GM21515 (cell line): ENCODE results near the gene HTR3B.
"Not testable (repeated sequence)": the region's sequence is repeated elsewhere in the genome, so short reads cannot be mapped to it uniquely, and the experiment has no call there.

ENCODE experiments used
- ATAC-seq: cut with Tn5 transposase; IDR thresholded peaks from one replicate; pipeline ENCODE4 v1.9.1; 2021; ENCODE audit not compliant: unreplicated experiment

HTR3B gene

GRCh38 chr11:113942256-113942655, 37.7 kb downstream of the HTR3B start:
- ATAC-seq, result no peak

DNA sequence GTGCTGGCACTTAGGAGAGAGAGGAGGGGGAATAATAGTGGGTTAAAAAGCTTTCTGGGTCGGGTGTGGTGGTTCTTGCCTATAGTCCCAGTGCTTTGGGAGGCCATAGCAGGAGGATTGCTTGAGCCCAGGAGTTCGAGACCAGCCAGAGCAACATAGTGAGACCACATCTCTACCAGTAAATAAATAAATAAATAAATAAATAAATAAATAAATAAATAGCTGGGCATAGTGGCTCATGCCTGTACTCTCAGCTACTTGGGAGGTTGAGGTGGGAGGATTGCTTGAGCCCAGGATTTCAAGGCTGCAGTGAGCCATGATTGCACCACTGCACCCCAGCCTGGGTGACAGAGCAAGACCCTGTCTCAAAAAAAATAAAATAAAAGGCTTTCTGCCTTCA, 41.6 kb downstream of the HTR3B start:
- not testable (repeated sequence) for ATAC-seq

GRCh38 chr11:113947994-113948393, 43.4 kb downstream of the HTR3B start:
- no peak for ATAC-seq

DNA sequence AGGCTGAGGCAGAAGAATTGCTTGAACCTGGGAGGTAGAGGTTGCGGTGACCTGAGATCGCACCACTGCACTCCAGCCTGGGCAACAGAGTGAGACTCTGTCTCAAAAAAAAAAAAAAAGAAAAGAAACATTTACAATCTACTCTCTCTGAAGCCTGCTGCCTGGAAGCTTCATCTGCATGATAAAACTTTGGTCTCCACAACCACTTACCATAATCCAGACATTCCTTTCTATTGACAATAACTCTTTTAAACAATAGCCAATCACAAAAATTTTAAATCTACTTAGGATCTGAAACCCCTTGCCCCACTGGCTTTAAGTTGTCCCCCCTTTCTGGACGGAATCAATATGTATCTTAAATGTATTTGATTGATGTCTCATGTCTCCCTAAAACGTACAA, 45.3 kb downstream of the HTR3B start:
- no peak for ATAC-seq

DNA sequence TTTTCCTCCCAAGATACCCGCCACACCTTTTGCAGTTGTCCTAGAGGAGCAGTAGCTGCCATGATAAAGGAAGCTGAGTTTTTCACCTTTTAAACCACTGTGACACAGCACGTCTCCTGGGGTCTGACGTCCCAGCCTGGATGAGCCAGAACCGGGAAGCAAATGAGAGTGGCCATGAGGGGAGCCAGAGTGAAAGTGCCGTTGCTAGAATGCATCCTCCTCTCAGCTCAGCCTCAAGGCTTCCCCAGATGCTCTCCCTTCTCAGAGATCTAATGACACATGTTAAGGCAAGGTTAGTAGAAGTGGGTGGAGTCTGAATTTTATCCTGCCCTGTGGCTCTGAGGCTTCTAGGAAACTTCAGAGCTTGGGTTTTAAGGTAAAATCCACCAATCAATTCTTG, 46.9 kb downstream of the HTR3B start:
- ATAC-seq, result no peak

- no peak for ATAC-seq
These were observed 47.5 kb downstream of the HTR3B start for GRCh38 chr11:113952070-113952469.

DNA sequence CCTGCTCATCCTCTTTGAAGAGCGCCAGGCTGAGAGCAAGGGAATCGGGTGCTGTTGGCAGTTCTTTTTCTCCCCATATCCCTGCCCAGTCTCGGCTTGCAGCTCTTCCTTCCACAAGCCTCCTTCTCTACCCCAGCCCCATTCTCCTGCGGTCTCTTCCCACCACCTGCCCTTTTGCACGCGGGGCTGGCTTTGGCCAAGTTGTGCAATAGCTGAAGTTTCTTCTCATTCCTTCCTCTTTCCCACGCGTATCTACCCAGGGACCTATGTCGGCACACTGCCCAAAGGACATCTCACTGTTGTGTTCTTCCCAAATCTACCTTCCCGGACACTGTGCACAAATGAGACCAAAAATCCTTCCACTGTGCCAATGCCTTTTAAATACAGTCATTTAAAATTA, 48.0 kb downstream of the HTR3B start:
- no peak for ATAC-seq

- ATAC-seq, result no peak
These were observed 49.6 kb downstream of the HTR3B start for GRCh38 chr11:113954235-113954634.

- no peak for ATAC-seq
These were observed 52.4 kb downstream of the HTR3B start for GRCh38 chr11:113956986-113957385.

DNA sequence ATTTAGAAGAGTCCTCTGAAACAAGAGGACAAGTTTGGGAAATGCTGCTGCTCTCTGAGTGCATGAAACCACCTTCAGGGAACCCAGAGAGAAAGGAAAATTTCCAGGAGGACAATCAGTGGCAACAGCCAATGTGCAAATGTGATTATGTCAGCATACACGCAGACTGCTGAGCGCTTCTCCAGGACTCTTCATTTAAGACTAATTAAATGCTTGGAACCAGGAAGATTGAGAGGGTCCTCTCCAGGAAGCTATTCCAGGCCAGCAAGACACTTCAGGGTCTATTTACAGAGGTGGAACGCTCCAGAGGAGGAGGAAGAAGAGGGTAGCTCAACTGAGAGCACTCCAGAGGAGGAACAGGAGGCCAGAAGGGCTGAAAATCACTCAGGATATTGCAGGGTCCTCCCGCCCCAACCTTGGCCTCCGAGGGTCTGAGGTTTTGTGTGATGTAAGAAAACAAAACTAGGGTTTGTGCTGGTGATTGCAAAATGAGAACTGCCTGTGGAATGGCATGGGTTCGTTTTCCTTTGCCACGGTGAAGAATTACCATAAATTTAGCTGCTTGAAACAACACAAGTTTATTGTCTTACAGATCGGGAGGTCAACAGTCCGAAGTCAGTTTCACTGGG, 56.2 kb downstream of the HTR3B start:
- no peak for ATAC-seq

DNA sequence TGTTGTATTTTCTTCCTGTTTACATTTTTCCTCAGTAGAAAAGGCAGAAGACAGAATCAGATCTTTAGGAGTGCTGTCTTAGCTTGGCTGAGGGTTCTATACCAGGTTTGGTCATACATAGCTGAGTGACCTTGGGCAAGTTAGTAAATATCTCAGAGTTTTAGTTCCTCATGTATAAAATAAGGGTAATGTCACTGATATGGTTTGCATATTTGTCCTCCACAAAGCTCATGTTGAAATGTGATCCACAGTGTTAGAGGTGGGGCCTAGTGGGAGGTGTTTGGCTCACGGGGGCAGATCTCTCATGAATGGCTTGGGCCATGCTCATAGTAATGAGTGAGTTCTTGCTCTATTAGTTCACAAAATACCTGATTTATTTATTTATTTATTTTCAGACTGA, 62.8 kb downstream of the HTR3B start:
- no peak for ATAC-seq

- ATAC-seq, result no peak
These were observed 67.1 kb downstream of the HTR3B start for GRCh38 chr11:113971506-113972195.

- no peak for ATAC-seq
These were observed 70.3 kb downstream of the HTR3B start, which contains the start of gene HTR3A for GRCh38 chr11:113974741-113975470. TSS of gene HTR3A (plus strand) at chr11:113975108. CDS start at chr11:113975326, 218 bp downstream.

DNA sequence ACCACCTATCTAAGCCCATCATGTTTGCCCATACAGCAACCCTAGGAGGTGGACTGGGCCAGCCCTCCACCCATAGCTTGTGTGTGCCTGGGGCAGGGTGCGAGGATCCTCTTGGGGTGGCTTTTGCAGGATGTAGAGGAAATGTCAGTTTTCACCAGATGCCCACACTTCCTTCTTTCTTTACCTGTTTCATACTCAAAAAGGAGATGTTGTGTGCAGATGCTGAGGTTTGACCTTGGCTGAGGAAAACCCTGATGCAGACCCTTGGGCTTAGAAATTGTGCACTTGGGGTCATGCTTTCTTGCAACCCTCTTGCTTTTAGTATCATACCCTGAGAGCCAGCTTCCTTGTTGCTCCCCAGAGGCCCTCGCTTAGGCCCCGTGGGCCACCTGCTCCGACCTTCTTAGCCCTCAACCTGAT, 72.5 kb downstream of the HTR3B start:
- no peak for ATAC-seq

DNA sequence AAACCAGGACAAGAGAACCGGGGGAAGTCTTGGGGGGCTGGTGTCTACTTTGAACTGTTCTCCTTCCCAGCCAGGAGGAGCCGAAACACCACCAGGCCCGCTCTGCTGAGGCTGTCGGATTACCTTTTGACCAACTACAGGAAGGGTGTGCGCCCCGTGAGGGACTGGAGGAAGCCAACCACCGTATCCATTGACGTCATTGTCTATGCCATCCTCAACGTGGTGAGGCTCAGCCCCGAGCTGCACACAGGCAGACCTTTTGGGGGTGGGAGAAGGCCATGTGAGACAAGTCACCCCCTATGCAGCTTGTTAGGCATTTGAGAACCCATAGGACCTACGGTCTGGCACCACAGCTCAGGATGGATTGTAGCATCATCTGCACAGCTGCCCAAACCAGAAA, 73.1 kb downstream of the HTR3B start:
- no peak for ATAC-seq

- no peak for ATAC-seq
These were observed 74.8 kb downstream of the HTR3B start for GRCh38 chr11:113979431-113979830.

- ATAC-seq, result no peak
These were observed 76.2 kb downstream of the HTR3B start for GRCh38 chr11:113980785-113981184.

- ATAC-seq, result no peak
These were observed 77.7 kb downstream of the HTR3B start for GRCh38 chr11:113982306-113982705.

DNA sequence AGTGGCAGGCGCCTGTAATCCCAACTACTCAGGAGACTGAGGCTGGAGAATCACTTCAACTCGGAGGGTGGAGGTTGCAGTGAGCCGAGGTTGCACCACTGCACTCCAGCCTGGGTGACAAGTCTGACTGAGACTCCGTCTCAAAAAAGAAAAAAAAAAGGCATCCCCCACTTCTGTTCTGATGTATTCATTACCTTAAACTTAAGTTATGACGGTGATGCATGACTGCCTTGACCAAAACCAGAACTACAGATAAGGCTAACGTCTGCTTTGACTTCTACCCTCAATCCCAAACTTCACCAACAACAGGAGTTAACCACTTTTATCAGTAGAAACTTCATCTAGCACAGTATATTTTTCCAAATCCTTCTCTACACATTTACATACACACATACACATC, 80.2 kb downstream of the HTR3B start:
- ATAC-seq, result no peak

DNA sequence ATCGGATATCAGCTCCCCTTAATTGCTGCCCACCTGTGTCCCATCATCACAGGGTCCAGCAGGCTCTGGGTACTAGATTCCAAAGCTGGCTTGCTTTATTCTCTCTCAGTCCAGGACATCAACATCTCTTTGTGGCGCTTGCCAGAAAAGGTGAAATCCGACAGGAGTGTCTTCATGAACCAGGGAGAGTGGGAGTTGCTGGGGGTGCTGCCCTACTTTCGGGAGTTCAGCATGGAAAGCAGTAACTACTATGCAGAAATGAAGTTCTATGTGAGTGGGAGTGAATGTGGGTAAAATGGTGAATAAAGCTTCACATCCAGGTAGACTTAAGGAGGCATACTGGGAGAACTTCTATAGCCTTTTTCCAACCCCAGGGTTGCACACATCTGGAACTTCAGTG, 81.3 kb downstream of the HTR3B start:
- no peak for ATAC-seq

GRCh38 chr11:113986351-113987140, 82.0 kb downstream of the HTR3B start:
- no peak for ATAC-seq
